C4-2B (cell line): Measurements from ENCODE around the gene CDK6.

ENCODE experiments used
- H3K27ac ChIP-seq: fragments of 450-650 bp; 2 replicates; pipeline ENCODE4 v1.5.1; 2017
- ZFX ChIP-seq: fragments of 450-650 bp; IDR thresholded peaks from 2 replicates; pipeline ENCODE4 v1.6.1; 2017
- TF ChIP-seq, protein P1 (sequence below): fragments of 450-650 bp; conservative IDR thresholded peaks from 2 replicates; pipeline ENCODE4 v1.5.1; 2017; ENCODE audit warnings: mild to moderate bottlenecking

The CDK6 gene

DNA sequence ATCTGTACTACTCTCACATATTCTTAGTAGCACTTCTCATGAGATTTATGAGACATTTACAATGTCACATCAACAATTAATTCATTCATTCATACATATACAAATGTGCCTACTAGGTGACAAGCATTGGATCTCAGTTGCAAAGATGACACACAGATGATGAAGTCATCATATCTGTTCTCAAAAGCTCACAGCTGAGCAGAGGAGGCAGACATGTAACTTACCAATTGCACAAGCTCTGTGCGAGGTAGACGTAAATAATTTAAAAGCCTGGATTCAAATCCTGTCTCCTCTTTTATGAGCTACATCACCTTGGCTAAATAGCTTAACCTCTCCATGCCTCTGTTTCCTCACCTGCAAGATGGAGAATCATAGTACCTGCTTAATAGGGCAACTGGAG is 136.8 kb downstream of the CDK6 start:
- no peak overlapping the region for H3K27ac ChIP-seq
- no peak for TF ChIP-seq ZFX
- TF ChIP-seq, protein P1, sequence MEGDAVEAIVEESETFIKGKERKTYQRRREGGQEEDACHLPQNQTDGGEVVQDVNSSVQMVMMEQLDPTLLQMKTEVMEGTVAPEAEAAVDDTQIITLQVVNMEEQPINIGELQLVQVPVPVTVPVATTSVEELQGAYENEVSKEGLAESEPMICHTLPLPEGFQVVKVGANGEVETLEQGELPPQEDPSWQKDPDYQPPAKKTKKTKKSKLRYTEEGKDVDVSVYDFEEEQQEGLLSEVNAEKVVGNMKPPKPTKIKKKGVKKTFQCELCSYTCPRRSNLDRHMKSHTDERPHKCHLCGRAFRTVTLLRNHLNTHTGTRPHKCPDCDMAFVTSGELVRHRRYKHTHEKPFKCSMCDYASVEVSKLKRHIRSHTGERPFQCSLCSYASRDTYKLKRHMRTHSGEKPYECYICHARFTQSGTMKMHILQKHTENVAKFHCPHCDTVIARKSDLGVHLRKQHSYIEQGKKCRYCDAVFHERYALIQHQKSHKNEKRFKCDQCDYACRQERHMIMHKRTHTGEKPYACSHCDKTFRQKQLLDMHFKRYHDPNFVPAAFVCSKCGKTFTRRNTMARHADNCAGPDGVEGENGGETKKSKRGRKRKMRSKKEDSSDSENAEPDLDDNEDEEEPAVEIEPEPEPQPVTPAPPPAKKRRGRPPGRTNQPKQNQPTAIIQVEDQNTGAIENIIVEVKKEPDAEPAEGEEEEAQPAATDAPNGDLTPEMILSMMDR: no peak

DNA sequence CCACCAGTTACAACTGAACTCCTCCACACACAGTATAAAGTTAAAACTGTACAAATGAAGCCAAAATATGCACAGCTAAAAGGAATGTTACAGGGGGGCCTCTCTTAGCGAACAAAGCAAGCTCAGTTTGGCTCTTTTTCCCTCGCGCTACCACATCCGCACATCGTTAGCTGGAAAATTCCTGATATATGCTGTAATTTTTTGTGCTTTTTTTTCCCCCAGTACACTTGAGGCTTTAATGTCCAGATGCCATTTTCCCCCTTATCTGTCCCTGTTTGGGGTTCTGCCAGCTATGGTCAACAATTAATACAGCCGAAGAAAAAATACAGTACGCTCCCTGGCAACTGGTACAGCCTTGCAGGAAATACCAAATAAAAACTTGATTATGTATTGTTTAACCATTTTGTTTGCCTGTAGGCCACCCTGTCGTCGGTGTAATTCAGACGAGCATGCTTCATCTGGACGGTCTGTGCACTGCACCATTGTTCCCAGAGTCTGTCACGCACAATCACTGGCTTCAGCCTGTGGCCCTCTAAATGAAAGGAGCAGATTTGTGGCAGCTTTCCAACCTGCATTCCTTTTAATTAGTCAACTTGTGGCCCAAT is 138.0 kb downstream of the CDK6 start:
- no peak overlapping the region for H3K27ac ChIP-seq
- TF ChIP-seq ZFX: no peak
- TF ChIP-seq, protein P1: no peak

DNA sequence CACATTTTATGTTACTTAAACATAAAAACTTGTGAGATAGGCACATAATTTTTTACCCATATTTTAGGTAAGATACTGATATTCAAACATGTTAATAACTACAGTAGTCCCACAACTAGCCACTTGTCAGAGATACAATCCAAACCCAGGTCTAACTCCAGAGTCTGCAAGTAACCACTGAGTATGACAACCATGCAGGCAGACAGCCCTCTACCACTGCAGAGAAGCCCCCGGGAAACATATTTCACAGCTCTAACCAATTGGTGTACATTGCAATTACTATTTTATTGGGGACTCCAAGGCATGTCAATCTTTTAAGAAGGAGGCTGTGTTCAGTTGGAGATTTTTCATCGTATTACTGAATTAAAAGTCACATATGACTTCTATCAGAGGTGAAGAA is 139.0 kb downstream of the CDK6 start:
- TF ChIP-seq ZFX: no peak
- TF ChIP-seq, protein P1: no peak
- no peak overlapping the region for H3K27ac ChIP-seq

DNA sequence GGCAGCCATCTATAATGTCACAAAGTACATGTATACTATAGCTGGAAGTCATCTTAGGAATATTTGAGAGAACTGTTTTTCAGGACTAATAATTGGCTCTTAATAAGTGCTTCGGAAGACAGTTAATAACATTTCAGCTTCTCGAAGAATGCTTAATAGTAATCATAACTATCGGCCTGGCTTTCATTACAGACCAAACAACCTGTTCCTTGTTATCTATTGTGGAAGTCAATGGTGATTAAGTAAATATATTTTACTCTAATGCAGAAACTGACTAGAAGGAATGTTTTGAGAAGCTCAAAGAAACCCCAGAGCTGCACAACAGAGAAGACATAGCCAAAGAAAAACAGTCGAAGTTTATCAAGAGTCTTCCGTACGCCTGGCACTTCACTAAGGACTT is 139.4 kb downstream of the CDK6 start:
- TF ChIP-seq ZFX: no peak
- TF ChIP-seq, protein P1: no peak
- H3K27ac ChIP-seq: no peak overlapping the region

DNA sequence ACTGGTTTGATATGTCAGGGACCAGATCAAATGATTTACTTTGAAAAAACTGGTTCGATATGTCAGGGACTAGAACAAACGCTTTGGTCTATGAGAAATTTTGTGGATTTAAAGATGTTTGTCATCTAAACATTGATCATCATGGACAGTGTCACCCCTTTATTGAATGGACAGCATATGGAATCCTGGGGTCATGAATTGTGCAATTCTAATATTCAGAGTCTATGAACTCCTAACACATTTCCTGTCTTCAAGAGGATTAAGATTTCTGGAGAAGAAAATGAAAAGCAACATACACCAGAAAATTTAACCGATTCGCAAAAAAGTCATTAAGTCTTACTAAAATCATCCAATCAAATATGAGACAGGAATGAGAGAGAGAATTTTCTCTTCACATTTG is 139.8 kb downstream of the CDK6 start:
- TF ChIP-seq, protein P1: no peak
- TF ChIP-seq ZFX: no peak
- H3K27ac ChIP-seq: no peak overlapping the region

DNA sequence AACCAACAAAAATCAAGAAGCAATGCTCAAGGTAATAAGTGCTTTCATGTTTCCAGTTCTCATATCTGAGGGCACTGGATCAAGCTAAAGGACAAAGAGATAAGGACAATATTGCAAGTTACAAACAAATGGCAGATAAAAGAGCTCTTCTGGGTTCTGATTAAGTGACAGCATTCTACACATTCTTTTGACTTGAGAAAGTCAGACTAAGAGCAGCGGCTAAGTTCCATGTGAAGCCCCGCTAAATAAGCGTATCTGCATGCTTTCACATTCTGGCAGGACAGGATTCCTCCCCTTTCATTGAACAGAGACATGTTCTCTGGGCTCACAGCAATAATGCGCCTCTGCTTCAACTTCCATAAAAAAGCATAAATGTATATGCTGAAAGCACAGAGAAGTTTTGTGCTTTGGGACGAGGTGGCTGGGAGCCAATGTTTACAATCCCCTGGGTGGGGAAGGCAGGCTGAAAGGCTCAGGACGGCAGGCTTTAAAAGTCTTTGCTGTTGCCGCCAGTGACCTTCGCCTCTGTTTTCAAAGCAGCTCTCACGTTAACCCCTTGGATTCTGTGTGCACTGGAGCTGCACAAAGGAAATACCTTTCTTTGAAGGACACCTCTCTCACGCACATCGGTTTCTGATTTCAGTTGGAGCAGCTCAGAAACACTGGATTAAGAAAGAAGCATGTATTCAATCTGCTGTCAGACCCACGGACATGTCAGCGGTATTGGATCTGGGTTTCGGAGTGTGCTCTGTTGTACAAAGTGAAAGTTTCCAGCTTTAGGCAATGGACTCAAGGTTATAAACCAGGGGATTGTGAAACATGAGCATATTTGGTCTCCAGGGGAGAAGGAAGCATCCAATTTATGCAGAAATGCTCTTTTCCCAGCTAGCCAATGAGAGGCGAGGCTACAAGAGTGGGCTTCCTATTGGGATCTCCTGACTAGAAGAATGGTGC is 140.8 kb downstream of the CDK6 start:
- no peak overlapping the region for H3K27ac ChIP-seq
- TF ChIP-seq, protein P1: no peak
- no peak for TF ChIP-seq ZFX

DNA sequence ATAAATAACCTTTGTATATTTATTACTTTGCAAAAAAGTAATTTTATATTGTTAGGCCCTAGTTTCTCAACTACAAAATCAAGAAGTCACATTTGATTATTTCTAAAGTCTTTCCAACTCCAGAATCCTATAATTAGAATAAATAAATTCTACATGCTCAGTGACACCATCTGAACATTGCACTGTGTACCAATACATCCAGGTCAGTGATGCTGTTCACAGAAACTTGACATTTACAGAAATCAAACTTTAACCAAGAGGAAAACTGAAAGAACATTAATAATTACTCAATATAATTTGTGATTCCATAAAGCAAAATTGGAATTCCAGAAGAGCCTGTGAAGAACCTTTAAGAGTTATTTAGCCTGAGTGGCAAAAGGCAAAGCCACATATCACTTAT is 142.2 kb downstream of the CDK6 start:
- no peak for TF ChIP-seq ZFX
- TF ChIP-seq, protein P1: no peak
- no peak overlapping the region for H3K27ac ChIP-seq
